Astrocyte of the cerebellum (primary cell): ENCODE measurements around the gene NCOA6.
"Not testable (repeated sequence)": the region's sequence is repeated elsewhere in the genome, so short reads cannot be mapped to it uniquely, and the experiment has no call there.

ENCODE experiments used
- DNase-seq: peaks from one replicate; pipeline ENCODE4 v3.0.0-alpha.2; 2011; ENCODE audit warnings: low read depth
- H3K4me3 ChIP-seq: 2 replicates; pipeline ENCODE4 v1.5.1; 2011; ENCODE audit warnings: mild to moderate bottlenecking, low read depth, low read length, moderate library complexity
- CTCF ChIP-seq: IDR thresholded peaks from 2 replicates; pipeline ENCODE4 v1.5.1; 2012; ENCODE audit warnings: low read length, low read depth, moderate library complexity, mild to moderate bottlenecking; ENCODE audit errors: missing control alignments
- in situ Hi-C: cut with HindIII; loops from 2 replicates; pipeline ENCODE4 v1.10.0; 2017; ENCODE audit warnings: low sequenced_read_pairs

Gene NCOA6

GRCh38 chr20:34717230-34718095 is 108.0 kb downstream of the NCOA6 start:
- H3K4me3 ChIP-seq, result no peak overlapping the region
- DNase-seq, result no peak
- in situ Hi-C loops, result no loop called here
- TF ChIP-seq CTCF, result no peak

- no peak for DNase-seq
- no peak for TF ChIP-seq CTCF
- H3K4me3 ChIP-seq, result no peak overlapping the region
- in situ Hi-C loops, result no loop called here
These were observed 108.6 kb downstream of the NCOA6 start for GRCh38 chr20:34716921-34717229.

GRCh38 chr20:34715384-34715783 is 110.1 kb downstream of the NCOA6 start:
- no peak for TF ChIP-seq CTCF
- DNase-seq, result no peak
- H3K4me3 ChIP-seq, result no peak overlapping the region
- in situ Hi-C loops, result no loop called here

GRCh38 chr20:34713944-34714515 is 111.4 kb downstream of the NCOA6 start:
- H3K4me3 ChIP-seq, in situ Hi-C loops, DNase-seq: not testable (repeated sequence)

- in situ Hi-C loops, result no loop called here
- peak; percentile 96 for DNase-seq
- no peak overlapping the region for H3K4me3 ChIP-seq
- no peak for TF ChIP-seq CTCF
These were observed 112.1 kb downstream of the NCOA6 start for GRCh38 chr20:34713194-34713943.

GRCh38 chr20:34712525-34713192 is 112.8 kb downstream of the NCOA6 start:
- in situ Hi-C loops, result no loop called here
- H3K4me3 ChIP-seq, result no peak overlapping the region
- no peak for DNase-seq
- TF ChIP-seq CTCF, result no peak
